Uterus (tissue), 2 donors: ENCODE data around the gene SCFD2.

Experiments used
- POLR2A ChIP-seq, 2 donors: fragments of 450-650 bp; IDR thresholded peaks; one replicate each; pipeline ENCODE4 v1.6.1; 2016; ENCODE audit warnings: antibody characterized with exemption in 2 of 2, mild to moderate bottlenecking in 1 of 2, moderate library complexity in 1 of 2
- TF ChIP-seq, protein P1 (sequence below), 4 experiments: fragments of 200-600 bp in 2 of 4; fragments of 450-650 bp in 2 of 4; sonication (generic) in 2 of 4; IDR thresholded peaks; one replicate each; pipeline ENCODE4 v1.5.1; 2016 to 2019; ENCODE audit warnings: antibody characterized with exemption in 4 of 4, mild to moderate bottlenecking in 2 of 4, moderate library complexity in 1 of 4

DNA sequence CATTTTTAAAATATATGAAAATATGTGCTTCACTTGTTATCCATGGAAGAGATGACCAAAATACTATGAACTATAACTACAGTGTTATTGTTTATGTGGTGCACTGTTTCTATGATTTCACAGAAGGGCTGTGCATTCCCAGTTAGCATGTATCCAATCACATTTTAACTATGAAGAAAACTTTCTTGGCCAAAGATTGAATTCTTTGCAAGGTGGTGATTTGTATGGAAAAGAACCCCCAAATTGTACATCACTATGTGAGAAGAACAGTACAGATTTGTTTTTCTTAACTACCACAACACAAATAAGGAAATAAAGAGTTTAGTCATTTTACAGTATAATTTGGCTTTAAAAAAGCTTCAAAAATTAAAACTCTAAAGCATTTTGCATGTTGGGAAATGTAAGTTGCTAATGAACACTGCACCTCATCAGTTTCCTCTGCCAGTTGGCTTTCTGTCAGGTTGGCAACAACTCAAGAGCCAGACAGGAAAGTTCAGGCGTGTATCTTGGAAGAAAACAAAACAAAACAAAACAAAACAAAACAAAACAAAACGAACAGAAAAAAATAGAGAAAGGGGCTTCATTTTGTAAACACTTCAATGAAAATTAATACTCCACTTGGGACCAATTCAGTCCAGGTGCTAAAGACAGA is 237.0 kb downstream of the SCFD2 start:
- TF ChIP-seq POLR2A (IDR thresholded peaks at IDR 0.05) = no peak
- TF ChIP-seq, protein P1, sequence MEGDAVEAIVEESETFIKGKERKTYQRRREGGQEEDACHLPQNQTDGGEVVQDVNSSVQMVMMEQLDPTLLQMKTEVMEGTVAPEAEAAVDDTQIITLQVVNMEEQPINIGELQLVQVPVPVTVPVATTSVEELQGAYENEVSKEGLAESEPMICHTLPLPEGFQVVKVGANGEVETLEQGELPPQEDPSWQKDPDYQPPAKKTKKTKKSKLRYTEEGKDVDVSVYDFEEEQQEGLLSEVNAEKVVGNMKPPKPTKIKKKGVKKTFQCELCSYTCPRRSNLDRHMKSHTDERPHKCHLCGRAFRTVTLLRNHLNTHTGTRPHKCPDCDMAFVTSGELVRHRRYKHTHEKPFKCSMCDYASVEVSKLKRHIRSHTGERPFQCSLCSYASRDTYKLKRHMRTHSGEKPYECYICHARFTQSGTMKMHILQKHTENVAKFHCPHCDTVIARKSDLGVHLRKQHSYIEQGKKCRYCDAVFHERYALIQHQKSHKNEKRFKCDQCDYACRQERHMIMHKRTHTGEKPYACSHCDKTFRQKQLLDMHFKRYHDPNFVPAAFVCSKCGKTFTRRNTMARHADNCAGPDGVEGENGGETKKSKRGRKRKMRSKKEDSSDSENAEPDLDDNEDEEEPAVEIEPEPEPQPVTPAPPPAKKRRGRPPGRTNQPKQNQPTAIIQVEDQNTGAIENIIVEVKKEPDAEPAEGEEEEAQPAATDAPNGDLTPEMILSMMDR (IDR thresholded peaks at IDR 0.05) = no peak
